SK-N-MC (cell line): ENCODE data around the gene LCN15.

Experiments
- DNase-seq: peaks from one replicate; pipeline ENCODE4 v3.0.0-alpha.2; 2011; ENCODE audit warnings: low read depth, low spot score
- H3K27ac ChIP-seq: fragments of 200-600 bp; sonication (generic); 2 replicates; pipeline ENCODE4 v1.5.1; 2016; ENCODE audit warnings: mixed run types
- H3K36me3 ChIP-seq: fragments of 200-600 bp; sonication (generic); 2 replicates; pipeline ENCODE4 v1.6.1; 2017; ENCODE audit warnings: antibody characterized with exemption, low read length, mixed read lengths; ENCODE audit not compliant: insufficient read depth
- H3K4me3 ChIP-seq: fragments of 200-600 bp; sonication (generic); 2 replicates; pipeline ENCODE4 v1.5.1; 2016
- H3K9ac ChIP-seq: fragments of 200-600 bp; sonication (generic); 2 replicates; pipeline ENCODE4 v1.8.0; 2017; ENCODE audit warnings: mixed run types, mixed read lengths; ENCODE audit not compliant: insufficient read length
- H3K9me3 ChIP-seq: fragments of 200-600 bp; sonication (generic); 2 replicates; pipeline ENCODE4 v1.6.1; 2017; ENCODE audit warnings: low read depth, mild to moderate bottlenecking, antibody characterized with exemption, low read length, moderate library complexity, mixed read lengths
- EZH2 ChIP-seq: fragments of 200-600 bp; sonication (generic); IDR thresholded peaks from one replicate; pipeline ENCODE4 v1.6.1; 2017; ENCODE audit warnings: antibody characterized with exemption
- FOXP2 ChIP-seq: optimal IDR thresholded peaks from 2 replicates; pipeline ENCODE3; 2011; ENCODE audit warnings: mild to moderate bottlenecking, moderate library complexity; ENCODE audit not compliant: insufficient read depth; ENCODE audit errors: extremely low read length, control extremely low read depth
- POLR2AphosphoS5 ChIP-seq: IDR thresholded peaks from 2 replicates; pipeline ENCODE4 v1.6.1; 2012; ENCODE audit warnings: mild to moderate bottlenecking, low read depth, low read length, borderline replicate concordance

LCN15 gene

DNA sequence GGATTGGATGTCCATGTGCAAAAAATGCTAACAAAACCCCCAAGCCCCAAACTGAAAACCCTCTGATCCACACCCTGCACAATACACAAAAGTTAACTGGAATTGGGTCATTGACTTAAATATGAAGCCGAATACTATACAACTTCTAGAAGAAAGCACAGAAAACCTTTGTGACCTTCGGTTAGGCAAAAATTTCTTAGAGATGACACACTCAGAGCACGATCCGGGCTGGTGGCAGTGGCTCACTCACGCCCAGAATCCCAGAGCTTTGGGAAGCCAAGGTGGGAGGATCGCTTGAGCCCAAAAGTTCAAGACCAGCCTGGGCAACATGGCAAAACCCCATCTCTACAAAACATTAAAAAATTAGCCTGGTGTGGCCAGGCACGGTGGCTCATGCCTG is 53.8 kb downstream of the LCN15 start:
- Histone ChIP-seq H3K27ac (no peak overlapping the region), H3K9ac (no peak overlapping the region), H3K9me3 (no peaks in the 10 kb centered on the region), H3K4me3 (no peak overlapping the region), H3K36me3 (no peaks in the 10 kb centered on the region)
- no peak for TF ChIP-seq EZH2
- no peak for TF ChIP-seq POLR2AphosphoS5
- no peak for TF ChIP-seq FOXP2
- no peak for DNase-seq
